ENCODE data around the gene TM7SF2. TPM values are rescaled to one million over a fixed set of nuclear protein-coding genes. Genes with fewer than 3 reads are reported as not detected.

TM7SF2 gene
- total RNA-seq, 1 donor from 2014 or later, result 25.4 TPM

- intact Hi-C loops (cut with micrococcal nuclease), result no loop called here
- Mint-ChIP-seq H3K4me1 (peaks cover 25% of the 10 kb centered on the region), H3K27ac (no peak overlapping the region)
Observed at GRCh38 chr11:65087216-65087615, 24.5 kb upstream of the TM7SF2 start.

GRCh38 chr11:65087827-65088226 lies 23.8 kb upstream of the TM7SF2 start:
- Mint-ChIP-seq H3K9me3 (no peaks in the 10 kb centered on the region), H3K36me3 (ENCODE audit: low read depth) (peaks cover 52% of the 10 kb centered on the region), H3K4me1 (peaks cover 26% of the 10 kb centered on the region), H3K27ac (no peak overlapping the region), H3K27me3 (no peaks in the 10 kb centered on the region), H3K4me3 (no peak overlapping the region)
- no peak for ATAC-seq (ENCODE audit: low read depth)
- ChIA-PET POLR2A (no interaction called here), CTCF (no interaction called here)
- intact Hi-C loops (cut with micrococcal nuclease), result no loop called here
- TF ChIP-seq CTCF (IDR thresholded peaks at IDR 0.05), result no peak
- no peak for DNase-seq

More at GRCh38 chr11:65087216-65087615, 24.5 kb upstream of the TM7SF2 start:
- Mint-ChIP-seq H3K4me3 (no peak overlapping the region), H3K9me3 (no peaks in the 10 kb centered on the region), H3K36me3 (ENCODE audit: low read depth) (peaks cover 52% of the 10 kb centered on the region), H3K27me3 (no peaks in the 10 kb centered on the region)
- ATAC-seq (ENCODE audit: low read depth) (no peak), DNase-seq (no peak)
- ChIA-PET CTCF (no interaction called here), POLR2A (interaction anchor here (0.5 kb wide), 1 partner anchor 36 kb away, joined by 3 read pairs; no protein-coding TSS in a partner anchor)
- no peak for TF ChIP-seq CTCF (IDR thresholded peaks at IDR 0.05)

GRCh38 chr11:65089621-65090020 lies 22.1 kb upstream of the TM7SF2 start:
- TF ChIP-seq CTCF (IDR thresholded peaks at IDR 0.05), result no peak
- Mint-ChIP-seq H3K36me3 (ENCODE audit: low read depth) (peaks cover 48% of the 10 kb centered on the region), H3K4me3 (no peak overlapping the region), H3K9me3 (no peaks in the 10 kb centered on the region), H3K27ac (no peak overlapping the region), H3K27me3 (no peaks in the 10 kb centered on the region), H3K4me1 (peaks cover 16% of the 10 kb centered on the region)
- ATAC-seq (ENCODE audit: low read depth) (no peak), DNase-seq (no peak)
- intact Hi-C loops (cut with micrococcal nuclease), result no loop called here
- POLR2A ChIA-PET, result interaction anchor here (0.9 kb wide), 1 partner anchor 28 kb away, joined by 3 read pairs; the partner anchor contains the start of gene ZNHIT2
- CTCF ChIA-PET, result no interaction called here

- Mint-ChIP-seq H3K27ac (no peak overlapping the region), H3K9me3 (no peaks in the 10 kb centered on the region), H3K27me3 (no peaks in the 10 kb centered on the region), H3K36me3 (ENCODE audit: low read depth) (peaks cover 40% of the 10 kb centered on the region), H3K4me3 (no peak overlapping the region), H3K4me1 (peaks cover 9% of the 10 kb centered on the region)
- DNase-seq, result no peak
- intact Hi-C loops (cut with micrococcal nuclease), result no loop called here
- no peak for ATAC-seq (ENCODE audit: low read depth)
- no peak for TF ChIP-seq CTCF (IDR thresholded peaks at IDR 0.05)
- ChIA-PET POLR2A (no interaction called here), CTCF (no interaction called here)
Observed at GRCh38 chr11:65090628-65091027, 21.0 kb upstream of the TM7SF2 start.

GRCh38 chr11:65095427-65095826 lies 16.2 kb upstream of the TM7SF2 start:
- Mint-ChIP-seq H3K4me3 (peak overlapping the region; percentile 91), H3K36me3 (ENCODE audit: low read depth) (peaks cover 13% of the 10 kb centered on the region), H3K9me3 (no peaks in the 10 kb centered on the region), H3K27ac (peak overlapping the region; percentile 88), H3K27me3 (no peaks in the 10 kb centered on the region), H3K4me1 (peaks cover 18% of the 10 kb centered on the region)
- ATAC-seq (ENCODE audit: low read depth) (no peak), DNase-seq (no peak)
- ChIA-PET CTCF (interaction anchor here (1.1 kb wide), 1 partner anchor 17 kb away, joined by 4 read pairs; no protein-coding TSS in a partner anchor), POLR2A (interaction anchor here (0.7 to 3.2 kb wide), 13 partner anchors 12 to 410 kb away, joined by 3 to 21 read pairs (median 5); partner anchors contain the start of genes CAPN1, CDCA5, FAU and MRPL49)
- intact Hi-C loops (cut with micrococcal nuclease), result no loop called here
- no peak for TF ChIP-seq CTCF (IDR thresholded peaks at IDR 0.05)

All from activated B cell treated with CpG ODN at 0.5 μM for 24 hours (primary cell).